HepG2 (cell line): ENCODE data around the gene JSRP1. TPM values are rescaled to one million over a fixed set of nuclear protein-coding genes. Genes with fewer than 3 reads are reported as not detected.
A peak's percentile ranks its signal among the peaks of the same experiment; 100 is the strongest.

ENCODE experiments used
- ATM ChIP-seq: fragments of 450-650 bp; IDR thresholded peaks from 2 replicates; pipeline ENCODE4 v1.7.1; 2017; ENCODE audit warnings: mild to moderate bottlenecking, borderline replicate concordance
- HNF4G ChIP-seq, 2 experiments: sonication (generic) in 1 of 2; formaldehyde crosslinking in 1 of 2; IDR thresholded peaks; 2 replicates each; pipeline versions ENCODE4 v1.4.0 to v1.6.1; 2011 to 2020; ENCODE audit warnings: borderline replicate concordance in 2 of 2, low read depth in 2 of 2, mild to moderate bottlenecking in 2 of 2, low read length in 1 of 2, missing genetic modification reagents in 1 of 2, moderate library complexity in 1 of 2
- MED13 ChIP-seq: sonication (generic); formaldehyde crosslinking; IDR thresholded peaks from 2 replicates; pipeline ENCODE4 v1.5.0; 2020; ENCODE audit warnings: missing genetic modification reagents
- MIXL1 ChIP-seq: IDR thresholded peaks from 2 replicates; pipeline ENCODE4 v1.6.1; 2016
- MXI1 ChIP-seq: IDR thresholded peaks from 3 replicates; pipeline ENCODE4 v1.6.1; 2012; ENCODE audit warnings: low read depth, low read length, inconsistent platforms, borderline replicate concordance
- NFE2L1 ChIP-seq: sonication (generic); formaldehyde crosslinking; IDR thresholded peaks from 2 replicates; pipeline ENCODE4 v1.4.0; 2020; ENCODE audit warnings: missing genetic modification reagents, mild to moderate bottlenecking, borderline replicate concordance
- PCBP1 ChIP-seq: fragments of 200-400 bp; formaldehyde crosslinking; IDR thresholded peaks from 2 replicates; pipeline ENCODE4 v1.6.1; 2017; ENCODE audit warnings: mild to moderate bottlenecking, low read depth, low read length, borderline replicate concordance
- RORA ChIP-seq: sonication (generic); formaldehyde crosslinking; IDR thresholded peaks from 2 replicates; pipeline ENCODE4 v1.5.0; 2020; ENCODE audit warnings: mild to moderate bottlenecking, missing genetic modification reagents, moderate library complexity
- ZBTB20 ChIP-seq: sonication (generic); formaldehyde crosslinking; IDR thresholded peaks from 2 replicates; pipeline ENCODE4 v1.8.1; 2023; ENCODE audit warnings: missing genetic modification reagents, low read depth, mild to moderate bottlenecking, borderline replicate concordance
- ZNF143 ChIP-seq: sonication (generic); formaldehyde crosslinking; IDR thresholded peaks from 2 replicates; pipeline ENCODE4 v1.4.0; 2020; ENCODE audit warnings: missing genetic modification reagents
- ZNF441 ChIP-seq: sonication (generic); formaldehyde crosslinking; IDR thresholded peaks from 2 replicates; pipeline ENCODE4 v1.7.0; 2021; ENCODE audit warnings: missing genetic modification reagents, borderline replicate concordance
- ZNF543 ChIP-seq: sonication (generic); formaldehyde crosslinking; IDR thresholded peaks from 2 replicates; pipeline ENCODE4 v1.4.0; 2020; ENCODE audit warnings: mild to moderate bottlenecking, missing genetic modification reagents
- ZNF550 ChIP-seq: sonication (generic); formaldehyde crosslinking; IDR thresholded peaks from 2 replicates; pipeline ENCODE4 v1.4.0; 2020; ENCODE audit warnings: mild to moderate bottlenecking, missing genetic modification reagents, borderline replicate concordance
- polyA plus RNA-seq, 8 experiments: library from polyadenylated mRNA; depleted of rRNA in 3 of 8; stranded (reverse) in 7 of 8; unstranded in 1 of 8; fragments of >200 nt; fragmentation: Illumina TruSeq in 4 of 8; extraction: Trizol in 4 of 8; gene quantifications; 2 replicates each; pipeline versions ENCODE4 v1.2.1 to v1.2.3, GENCODE V29; 2011 to 2016; ENCODE audit warnings: low read depth in 4 of 8, missing spikeins in 1 of 8, mixed read lengths in 1 of 8; ENCODE audit not compliant: insufficient read depth in 1 of 8
- total RNA-seq, 5 experiments: library from RNA; depleted of rRNA; stranded (reverse); fragments of >200 nt; fragmentation: Illumina TruSeq; extraction: Trizol; gene quantifications; 2 replicates each; pipeline ENCODE4 v1.2.3, GENCODE V29; 2016; ENCODE audit warnings: low read depth in 1 of 5
- TF ChIP-seq, protein P1 (sequence below): sonication (generic); formaldehyde crosslinking; IDR thresholded peaks from 2 replicates; pipeline ENCODE4 v1.5.1; 2020; ENCODE audit warnings: mild to moderate bottlenecking, missing genetic modification reagents, moderate library complexity
- TF ChIP-seq, protein P2 (sequence below): sonication (generic); IDR thresholded peaks from 2 replicates; pipeline ENCODE4 v1.6.1; 2016; ENCODE audit warnings: low read depth, borderline replicate concordance
- TF ChIP-seq, protein P3 (sequence below): IDR thresholded peaks from 2 replicates; pipeline ENCODE4 v1.6.1; 2016; ENCODE audit warnings: control low read depth
- TF ChIP-seq, protein P4 (sequence below), 2 experiments: IDR thresholded peaks; 2 replicates each; pipeline ENCODE4 v1.6.1; 2011 to 2012; ENCODE audit warnings: low read length in 2 of 2, borderline replicate concordance in 1 of 2, low read depth in 1 of 2, mild to moderate bottlenecking in 1 of 2, moderate library complexity in 1 of 2

Gene JSRP1
- total and polyA plus RNA-seq, 2 of the 13 experiments (the other 11 are each of a cell fraction or from before 2014, with no cell fraction given), result 0.16 to 0.38 TPM

DNA sequence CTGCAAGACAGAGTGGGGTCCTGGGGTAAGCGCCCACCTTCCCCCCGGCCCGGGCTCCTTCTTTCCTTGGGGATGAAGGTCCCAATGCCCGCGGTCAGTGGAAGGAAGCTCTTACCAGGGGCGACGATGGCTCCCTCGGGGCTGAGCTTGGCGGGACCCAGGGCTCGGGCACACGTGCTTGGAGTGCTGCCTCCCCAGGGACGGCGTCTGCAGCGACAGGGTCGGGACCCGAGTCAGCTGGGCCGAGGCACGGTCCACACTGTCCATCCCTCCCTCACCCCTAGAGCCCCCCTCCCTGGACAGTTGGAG is 3.5 kb downstream of the JSRP1 start (continued):
- TF ChIP-seq ATM (no peak), ZNF550 (no peak), MXI1 (no peak; the same call in 2 of the 3 replicates), ZBTB20 (CRISPR knock-in tag) (no peak), ZNF143 (0 out of 2 replicates have a peak, but pooled peaks have one; percentile 31), MED13 (CRISPR knock-in tag) (peak; percentile 49; the same call in 1 of the 2 replicates), ZNF441 (CRISPR knock-in tag) (no peak), HNF4G (IDR thresholded peaks at IDR 0.05; ENCODE audit: borderline replicate concordance, low read depth, low read length) (no peak), HNF4G (CRISPR knock-in tag; IDR thresholded peaks at IDR 0.05; ENCODE audit: borderline replicate concordance, low read depth) (0 out of 2 replicates have a peak, but pooled peaks have one; percentile 20), RORA (CRISPR knock-in tag) (no peak), NFE2L1 (no peak), PCBP1 (0 out of 2 replicates have a peak, but pooled peaks have one; percentile 9), ZNF543 (CRISPR knock-in tag) (0 out of 2 replicates have a peak, but pooled peaks have one; percentile 58), MIXL1 (CRISPR knock-in tag) (no peak)
- TF ChIP-seq, protein P1, sequence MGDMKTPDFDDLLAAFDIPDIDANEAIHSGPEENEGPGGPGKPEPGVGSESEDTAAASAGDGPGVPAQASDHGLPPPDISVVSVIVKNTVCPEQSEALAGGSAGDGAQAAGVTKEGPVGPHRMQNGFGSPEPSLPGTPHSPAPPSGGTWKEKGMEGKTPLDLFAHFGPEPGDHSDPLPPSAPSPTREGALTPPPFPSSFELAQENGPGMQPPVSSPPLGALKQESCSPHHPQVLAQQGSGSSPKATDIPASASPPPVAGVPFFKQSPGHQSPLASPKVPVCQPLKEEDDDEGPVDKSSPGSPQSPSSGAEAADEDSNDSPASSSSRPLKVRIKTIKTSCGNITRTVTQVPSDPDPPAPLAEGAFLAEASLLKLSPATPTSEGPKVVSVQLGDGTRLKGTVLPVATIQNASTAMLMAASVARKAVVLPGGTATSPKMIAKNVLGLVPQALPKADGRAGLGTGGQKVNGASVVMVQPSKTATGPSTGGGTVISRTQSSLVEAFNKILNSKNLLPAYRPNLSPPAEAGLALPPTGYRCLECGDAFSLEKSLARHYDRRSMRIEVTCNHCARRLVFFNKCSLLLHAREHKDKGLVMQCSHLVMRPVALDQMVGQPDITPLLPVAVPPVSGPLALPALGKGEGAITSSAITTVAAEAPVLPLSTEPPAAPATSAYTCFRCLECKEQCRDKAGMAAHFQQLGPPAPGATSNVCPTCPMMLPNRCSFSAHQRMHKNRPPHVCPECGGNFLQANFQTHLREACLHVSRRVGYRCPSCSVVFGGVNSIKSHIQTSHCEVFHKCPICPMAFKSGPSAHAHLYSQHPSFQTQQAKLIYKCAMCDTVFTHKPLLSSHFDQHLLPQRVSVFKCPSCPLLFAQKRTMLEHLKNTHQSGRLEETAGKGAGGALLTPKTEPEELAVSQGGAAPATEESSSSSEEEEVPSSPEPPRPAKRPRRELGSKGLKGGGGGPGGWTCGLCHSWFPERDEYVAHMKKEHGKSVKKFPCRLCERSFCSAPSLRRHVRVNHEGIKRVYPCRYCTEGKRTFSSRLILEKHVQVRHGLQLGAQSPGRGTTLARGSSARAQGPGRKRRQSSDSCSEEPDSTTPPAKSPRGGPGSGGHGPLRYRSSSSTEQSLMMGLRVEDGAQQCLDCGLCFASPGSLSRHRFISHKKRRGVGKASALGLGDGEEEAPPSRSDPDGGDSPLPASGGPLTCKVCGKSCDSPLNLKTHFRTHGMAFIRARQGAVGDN, result peak; percentile 97
- TF ChIP-seq, protein P2, sequence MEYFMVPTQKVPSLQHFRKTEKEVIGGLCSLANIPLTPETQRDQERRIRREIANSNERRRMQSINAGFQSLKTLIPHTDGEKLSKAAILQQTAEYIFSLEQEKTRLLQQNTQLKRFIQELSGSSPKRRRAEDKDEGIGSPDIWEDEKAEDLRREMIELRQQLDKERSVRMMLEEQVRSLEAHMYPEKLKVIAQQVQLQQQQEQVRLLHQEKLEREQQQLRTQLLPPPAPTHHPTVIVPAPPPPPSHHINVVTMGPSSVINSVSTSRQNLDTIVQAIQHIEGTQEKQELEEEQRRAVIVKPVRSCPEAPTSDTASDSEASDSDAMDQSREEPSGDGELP, result peak; percentile 8; the same call in 1 of the 2 replicates
- TF ChIP-seq, protein P3, sequence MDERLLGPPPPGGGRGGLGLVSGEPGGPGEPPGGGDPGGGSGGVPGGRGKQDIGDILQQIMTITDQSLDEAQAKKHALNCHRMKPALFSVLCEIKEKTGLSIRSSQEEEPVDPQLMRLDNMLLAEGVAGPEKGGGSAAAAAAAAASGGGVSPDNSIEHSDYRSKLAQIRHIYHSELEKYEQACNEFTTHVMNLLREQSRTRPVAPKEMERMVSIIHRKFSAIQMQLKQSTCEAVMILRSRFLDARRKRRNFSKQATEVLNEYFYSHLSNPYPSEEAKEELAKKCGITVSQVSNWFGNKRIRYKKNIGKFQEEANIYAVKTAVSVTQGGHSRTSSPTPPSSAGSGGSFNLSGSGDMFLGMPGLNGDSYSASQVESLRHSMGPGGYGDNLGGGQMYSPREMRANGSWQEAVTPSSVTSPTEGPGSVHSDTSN (CRISPR knock-in tag), result no peak
- TF ChIP-seq, protein P4, sequence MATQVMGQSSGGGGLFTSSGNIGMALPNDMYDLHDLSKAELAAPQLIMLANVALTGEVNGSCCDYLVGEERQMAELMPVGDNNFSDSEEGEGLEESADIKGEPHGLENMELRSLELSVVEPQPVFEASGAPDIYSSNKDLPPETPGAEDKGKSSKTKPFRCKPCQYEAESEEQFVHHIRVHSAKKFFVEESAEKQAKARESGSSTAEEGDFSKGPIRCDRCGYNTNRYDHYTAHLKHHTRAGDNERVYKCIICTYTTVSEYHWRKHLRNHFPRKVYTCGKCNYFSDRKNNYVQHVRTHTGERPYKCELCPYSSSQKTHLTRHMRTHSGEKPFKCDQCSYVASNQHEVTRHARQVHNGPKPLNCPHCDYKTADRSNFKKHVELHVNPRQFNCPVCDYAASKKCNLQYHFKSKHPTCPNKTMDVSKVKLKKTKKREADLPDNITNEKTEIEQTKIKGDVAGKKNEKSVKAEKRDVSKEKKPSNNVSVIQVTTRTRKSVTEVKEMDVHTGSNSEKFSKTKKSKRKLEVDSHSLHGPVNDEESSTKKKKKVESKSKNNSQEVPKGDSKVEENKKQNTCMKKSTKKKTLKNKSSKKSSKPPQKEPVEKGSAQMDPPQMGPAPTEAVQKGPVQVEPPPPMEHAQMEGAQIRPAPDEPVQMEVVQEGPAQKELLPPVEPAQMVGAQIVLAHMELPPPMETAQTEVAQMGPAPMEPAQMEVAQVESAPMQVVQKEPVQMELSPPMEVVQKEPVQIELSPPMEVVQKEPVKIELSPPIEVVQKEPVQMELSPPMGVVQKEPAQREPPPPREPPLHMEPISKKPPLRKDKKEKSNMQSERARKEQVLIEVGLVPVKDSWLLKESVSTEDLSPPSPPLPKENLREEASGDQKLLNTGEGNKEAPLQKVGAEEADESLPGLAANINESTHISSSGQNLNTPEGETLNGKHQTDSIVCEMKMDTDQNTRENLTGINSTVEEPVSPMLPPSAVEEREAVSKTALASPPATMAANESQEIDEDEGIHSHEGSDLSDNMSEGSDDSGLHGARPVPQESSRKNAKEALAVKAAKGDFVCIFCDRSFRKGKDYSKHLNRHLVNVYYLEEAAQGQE (IDR thresholded peaks at IDR 0.05; ENCODE audit: borderline replicate concordance in 1 of 2, low read depth in 1 of 2, low read length in 2 of 2), result no peak
